ENCODE measurements around the gene ENAM. TPM values are rescaled to one million over a fixed set of nuclear protein-coding genes. Genes with fewer than 3 reads are reported as not detected.
"Not testable (repeated sequence)": the region's sequence is repeated elsewhere in the genome, so short reads cannot be mapped to it uniquely, and the experiment has no call there.

The ENAM gene
- total RNA-seq, 6 experiments from 2014 or later, result 0.02 to 0.14 (median 0.10) TPM; not detected in 1

DNA sequence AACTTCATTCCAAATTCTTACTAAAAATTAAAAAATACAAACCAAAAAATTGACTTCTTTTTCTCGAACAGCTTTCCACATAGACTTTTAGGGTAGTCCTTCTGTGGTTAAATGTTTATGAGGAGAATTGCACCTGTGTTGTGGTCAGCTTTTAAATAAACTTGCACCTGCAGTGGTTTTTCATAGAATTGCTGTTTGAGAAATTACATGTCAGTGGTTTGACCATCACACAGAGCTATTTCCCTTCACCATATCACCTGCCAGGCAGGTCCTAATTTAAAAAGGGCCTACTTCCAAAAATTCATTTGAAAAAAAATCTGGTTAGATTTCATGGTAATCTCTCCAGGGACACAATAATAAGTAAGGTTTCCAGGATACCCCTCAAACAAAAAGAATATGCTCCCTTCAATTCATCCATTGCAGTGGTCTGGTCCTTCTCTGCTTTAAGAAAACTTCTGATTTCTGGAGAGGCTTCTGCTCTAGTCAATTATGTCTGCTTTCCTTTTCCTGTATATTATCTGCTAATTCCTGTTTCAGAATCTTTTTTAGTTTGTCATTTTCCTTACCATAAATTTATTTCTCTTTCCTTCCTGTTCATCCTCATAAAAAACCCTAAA is 49.9 kb downstream of the ENAM start:
- Mint-ChIP-seq H3K27me3 (ENCODE audit: insufficient read depth) (no peaks in the 10 kb centered on the region), H3K27ac (no peak overlapping the region), H3K4me1 (ENCODE audit: low read depth) (peaks cover 18% of the 10 kb centered on the region), H3K9me3 (no peaks in the 10 kb centered on the region), H3K4me3 (no peak overlapping the region), H3K36me3 (ENCODE audit: low read depth) (no peaks in the 10 kb centered on the region)
- no peak for DNase-seq
- TF ChIP-seq, protein P1, sequence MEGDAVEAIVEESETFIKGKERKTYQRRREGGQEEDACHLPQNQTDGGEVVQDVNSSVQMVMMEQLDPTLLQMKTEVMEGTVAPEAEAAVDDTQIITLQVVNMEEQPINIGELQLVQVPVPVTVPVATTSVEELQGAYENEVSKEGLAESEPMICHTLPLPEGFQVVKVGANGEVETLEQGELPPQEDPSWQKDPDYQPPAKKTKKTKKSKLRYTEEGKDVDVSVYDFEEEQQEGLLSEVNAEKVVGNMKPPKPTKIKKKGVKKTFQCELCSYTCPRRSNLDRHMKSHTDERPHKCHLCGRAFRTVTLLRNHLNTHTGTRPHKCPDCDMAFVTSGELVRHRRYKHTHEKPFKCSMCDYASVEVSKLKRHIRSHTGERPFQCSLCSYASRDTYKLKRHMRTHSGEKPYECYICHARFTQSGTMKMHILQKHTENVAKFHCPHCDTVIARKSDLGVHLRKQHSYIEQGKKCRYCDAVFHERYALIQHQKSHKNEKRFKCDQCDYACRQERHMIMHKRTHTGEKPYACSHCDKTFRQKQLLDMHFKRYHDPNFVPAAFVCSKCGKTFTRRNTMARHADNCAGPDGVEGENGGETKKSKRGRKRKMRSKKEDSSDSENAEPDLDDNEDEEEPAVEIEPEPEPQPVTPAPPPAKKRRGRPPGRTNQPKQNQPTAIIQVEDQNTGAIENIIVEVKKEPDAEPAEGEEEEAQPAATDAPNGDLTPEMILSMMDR (IDR thresholded peaks at IDR 0.05), result no peak

GRCh38 chr4:70680934-70681333 is 52.4 kb downstream of the ENAM start:
- Mint-ChIP-seq H3K4me1 (ENCODE audit: low read depth) (peaks cover 18% of the 10 kb centered on the region), H3K27me3 (ENCODE audit: insufficient read depth) (no peaks in the 10 kb centered on the region), H3K27ac (no peak overlapping the region), H3K9me3 (no peaks in the 10 kb centered on the region), H3K4me3 (no peak overlapping the region), H3K36me3 (ENCODE audit: low read depth) (no peaks in the 10 kb centered on the region)
- TF ChIP-seq, protein P1 (IDR thresholded peaks at IDR 0.05), result no peak
- DNase-seq, result no peak

GRCh38 chr4:70681704-70682103 is 53.2 kb downstream of the ENAM start:
- no peak overlapping the region for H3K27ac Mint-ChIP-seq
- H3K4me3 Mint-ChIP-seq, result no peak overlapping the region
- TF ChIP-seq, protein P1 (IDR thresholded peaks at IDR 0.05), result no peak
- H3K4me1 Mint-ChIP-seq (ENCODE audit: low read depth), result peaks cover 13% of the 10 kb centered on the region
- H3K27me3 Mint-ChIP-seq (ENCODE audit: insufficient read depth), result no peaks in the 10 kb centered on the region
- no peak for DNase-seq
- no peaks in the 10 kb centered on the region for H3K36me3 Mint-ChIP-seq (ENCODE audit: low read depth)
- H3K9me3 Mint-ChIP-seq, result no peaks in the 10 kb centered on the region

DNA sequence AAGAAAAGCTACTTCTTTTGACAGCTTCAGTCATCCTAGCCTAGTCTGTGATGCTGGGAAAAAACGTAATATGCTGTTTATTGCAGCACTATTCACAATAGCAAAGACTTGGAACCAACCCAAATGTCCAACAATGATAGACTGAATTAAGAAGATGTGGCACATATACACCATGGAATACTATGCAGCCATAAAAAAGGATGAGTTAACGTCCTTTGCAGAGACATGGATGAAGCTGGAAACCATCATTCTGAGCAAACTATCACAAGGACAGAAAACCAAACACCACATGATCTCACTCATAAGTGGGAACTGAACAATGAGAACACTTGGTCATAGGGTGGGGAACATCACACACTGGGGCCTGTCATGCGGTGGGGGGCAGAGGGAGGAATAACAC is 53.6 kb downstream of the ENAM start:
- H3K4me1 Mint-ChIP-seq (ENCODE audit: low read depth); H3K27ac Mint-ChIP-seq; H3K27me3 Mint-ChIP-seq (ENCODE audit: insufficient read depth); H3K36me3 Mint-ChIP-seq (ENCODE audit: low read depth); H3K9me3 Mint-ChIP-seq; H3K4me3 Mint-ChIP-seq; DNase-seq: not testable (repeated sequence)

DNA sequence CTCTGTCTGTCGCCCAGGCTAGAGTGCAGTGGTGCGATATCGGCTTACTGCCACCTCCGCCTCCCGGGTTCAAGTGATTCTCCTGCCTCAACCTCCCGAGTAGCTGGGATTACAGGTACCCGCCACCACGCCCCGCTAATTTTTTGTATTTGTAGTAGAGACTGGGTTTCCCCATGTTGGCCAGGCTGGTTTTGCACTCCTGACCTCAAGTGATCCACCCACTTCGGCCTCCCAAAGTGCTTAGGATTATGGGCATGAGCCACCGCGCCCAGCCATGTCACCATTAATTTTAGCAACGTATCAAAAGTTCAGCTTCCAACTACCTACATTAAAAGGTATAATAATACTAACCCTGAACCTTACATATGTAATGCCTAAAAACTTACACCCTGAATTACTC is 58.8 kb downstream of the ENAM start:
- H3K36me3 Mint-ChIP-seq (ENCODE audit: low read depth), result peaks cover 28% of the 10 kb centered on the region
- no peak for DNase-seq
- H3K27me3 Mint-ChIP-seq (ENCODE audit: insufficient read depth), result no peaks in the 10 kb centered on the region; the same call in 1 of the 2 replicates
- peaks cover 34% of the 10 kb centered on the region for H3K4me1 Mint-ChIP-seq (ENCODE audit: low read depth)
- TF ChIP-seq, protein P1 (IDR thresholded peaks at IDR 0.05), result no peak
- H3K4me3 Mint-ChIP-seq, result peak overlapping the region; percentile 98
- H3K9me3 Mint-ChIP-seq, result no peaks in the 10 kb centered on the region
- H3K27ac Mint-ChIP-seq, result peak overlapping the region; percentile 99

DNA sequence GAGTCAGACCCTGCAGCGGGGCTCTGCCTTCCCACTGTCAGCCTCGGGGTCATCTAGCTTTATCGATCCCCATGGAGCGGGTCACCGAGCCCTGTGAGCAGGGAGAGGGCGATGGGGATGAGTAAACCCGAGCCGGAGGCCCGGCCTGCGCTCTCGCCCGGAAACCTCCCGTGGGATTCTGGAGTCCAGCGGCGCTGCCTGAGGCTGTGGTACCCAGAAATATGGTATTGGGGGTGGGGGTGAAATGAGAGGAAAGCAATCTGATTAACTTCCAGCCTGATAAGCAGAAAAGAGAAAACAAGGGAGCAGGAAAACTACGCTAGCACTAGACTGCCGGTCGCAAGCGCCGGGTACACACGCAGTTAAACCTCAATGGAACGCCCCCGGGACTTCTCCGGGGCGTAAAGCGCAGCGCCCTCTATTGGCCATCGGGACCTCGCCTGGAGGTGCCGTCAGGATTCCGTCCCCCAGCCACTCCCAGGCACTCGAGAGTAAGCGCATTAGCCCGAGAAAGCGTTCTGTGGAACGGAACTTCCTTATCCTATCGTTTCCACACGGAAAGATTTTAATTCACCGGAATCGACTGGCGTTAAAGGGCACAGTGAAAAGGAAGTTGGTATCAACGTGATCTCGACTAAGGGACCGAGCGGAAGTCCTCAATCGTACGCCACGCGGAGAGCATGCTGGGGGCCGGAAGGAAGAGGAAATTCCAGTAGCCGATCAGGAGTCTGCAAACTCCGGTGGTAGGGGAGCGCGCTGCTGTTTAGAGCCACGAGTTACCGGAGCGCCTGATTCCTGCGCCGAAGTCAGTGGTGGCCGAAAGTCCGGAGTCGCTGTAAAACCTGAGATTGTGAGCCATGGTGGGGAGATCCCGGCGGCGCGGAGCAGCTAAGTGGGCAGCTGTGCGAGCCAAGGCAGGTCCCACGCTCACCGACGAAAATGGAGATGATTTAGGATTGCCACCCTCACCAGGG is 59.6 kb downstream of the ENAM start, which contains the start of gene UTP3:
TSS of gene UTP3 (plus strand) at position 712 of the 974 bp plus-strand sequence. CDS start at position 858, 146 bp downstream.
- no peaks in the 10 kb centered on the region for H3K9me3 Mint-ChIP-seq
- DNase-seq, result peak; percentile 100
- peaks cover 28% of the 10 kb centered on the region for H3K36me3 Mint-ChIP-seq (ENCODE audit: low read depth)
- peaks cover 34% of the 10 kb centered on the region for H3K4me1 Mint-ChIP-seq (ENCODE audit: low read depth)
- peak within 1 kb of the TSS; percentile 98 for H3K4me3 Mint-ChIP-seq
- TF ChIP-seq, protein P1 (IDR thresholded peaks at IDR 0.05), result peak; percentile 97
- H3K27me3 Mint-ChIP-seq (ENCODE audit: insufficient read depth), result no peaks in the 10 kb centered on the region; the same call in 1 of the 2 replicates
- peak within 1 kb of the TSS; percentile 99 for H3K27ac Mint-ChIP-seq
